Measurements from ENCODE around the gene CHDH. TPM values are rescaled to one million over a fixed set of nuclear protein-coding genes. Genes with fewer than 3 reads are reported as not detected.

Gene CHDH
- total and polyA plus RNA-seq, 8 donors = 9.3 to 28.2 (median 18.5) TPM

- H3K9me3 ChIP-seq = no peaks in the 10 kb centered on the region
- 83 to 93% methylated on average over 10 of the region's 10 CpGs for WGBS, 2 donors
- peaks cover 0 to 14% (median 0%) of the 10 kb centered on the region in 3 donors for H3K36me3 ChIP-seq
- no peak overlapping the region for H3K4me3 ChIP-seq
- no peaks in the 10 kb centered on the region for H3K27me3 ChIP-seq
- DNase-seq = no peak
- TF ChIP-seq CTCF (IDR thresholded peaks at IDR 0.05) = no peak
- intact Hi-C loops (cut with DNase I) = no loop called here
- peaks cover 14 to 30% (median 15%) of the 10 kb centered on the region in 3 donors for H3K4me1 ChIP-seq
- no peak for FAIRE-seq
- H3K27ac ChIP-seq = no peak overlapping the region
- no peak for ATAC-seq
Measured at GRCh38 chr3:53837331-53837730, 8.9 kb downstream of the CHDH start.

GRCh38 chr3:53836084-53836872 lies 9.9 kb downstream of the CHDH start:
- H3K36me3 ChIP-seq = peaks cover 0 to 15% (median 0%) of the 10 kb centered on the region in 3 donors
- DNase-seq = no peak
- no peak for TF ChIP-seq CTCF (IDR thresholded peaks at IDR 0.05)
- H3K27ac ChIP-seq = no peak overlapping the region
- no peak overlapping the region for H3K4me3 ChIP-seq
- no peaks in the 10 kb centered on the region for H3K9me3 ChIP-seq
- H3K27me3 ChIP-seq = no peaks in the 10 kb centered on the region
- no peak for FAIRE-seq
- intact Hi-C loops (cut with DNase I) = no loop called here
- peaks cover 3 to 22% (median 7%) of the 10 kb centered on the region in 3 donors for H3K4me1 ChIP-seq
- 96 to 99% methylated on average over 9 of the region's 9 CpGs for WGBS, 2 donors
- ATAC-seq = no peak

- no peak for DNase-seq
- FAIRE-seq = no peak
- peak; percentile 23 to 74 (median 48) for ATAC-seq
- Histone ChIP-seq H3K27ac (no peak overlapping the region), H3K36me3 (peaks cover 0 to 19% (median 0%) of the 10 kb centered on the region in 3 donors), H3K4me3 (no peak overlapping the region), H3K27me3 (no peaks in the 10 kb centered on the region), H3K9me3 (no peaks in the 10 kb centered on the region), H3K4me1 (peaks cover 0 to 14% (median 3%) of the 10 kb centered on the region in 3 donors)
- intact Hi-C loops (cut with DNase I) = no loop called here
- WGBS, 2 donors = 35 to 53% methylated on average over 1 of the region's 1 CpG
- no peak for TF ChIP-seq CTCF (IDR thresholded peaks at IDR 0.05)
Measured at GRCh38 chr3:53835257-53835656, 11.0 kb downstream of the CHDH start.

- intact Hi-C loops (cut with DNase I) = no loop called here
- Histone ChIP-seq H3K4me3 (no peak overlapping the region), H3K27ac (no peak overlapping the region), H3K36me3 (peaks cover 0 to 15% (median 0%) of the 10 kb centered on the region in 3 donors), H3K9me3 (no peaks in the 10 kb centered on the region), H3K27me3 (no peaks in the 10 kb centered on the region), H3K4me1 (peaks cover 0 to 14% (median 3%) of the 10 kb centered on the region in 3 donors)
- WGBS, 2 donors = 96 to 97% methylated on average over 6 of the region's 6 CpGs
- DNase-seq (no peak), ATAC-seq (no peak), FAIRE-seq (no peak)
- no peak for TF ChIP-seq CTCF (IDR thresholded peaks at IDR 0.05)
Measured at GRCh38 chr3:53834429-53835095, 11.7 kb downstream of the CHDH start.
